GM12874 (cell line): ENCODE measurements around the gene CUBN.

Source experiments
- CTCF ChIP-seq: IDR thresholded peaks from 2 replicates; pipeline ENCODE4 v1.5.1; 2011; ENCODE audit warnings: low read depth, mild to moderate bottlenecking, control low read depth, low read length, moderate library complexity; ENCODE audit not compliant: insufficient read depth

The CUBN gene

DNA sequence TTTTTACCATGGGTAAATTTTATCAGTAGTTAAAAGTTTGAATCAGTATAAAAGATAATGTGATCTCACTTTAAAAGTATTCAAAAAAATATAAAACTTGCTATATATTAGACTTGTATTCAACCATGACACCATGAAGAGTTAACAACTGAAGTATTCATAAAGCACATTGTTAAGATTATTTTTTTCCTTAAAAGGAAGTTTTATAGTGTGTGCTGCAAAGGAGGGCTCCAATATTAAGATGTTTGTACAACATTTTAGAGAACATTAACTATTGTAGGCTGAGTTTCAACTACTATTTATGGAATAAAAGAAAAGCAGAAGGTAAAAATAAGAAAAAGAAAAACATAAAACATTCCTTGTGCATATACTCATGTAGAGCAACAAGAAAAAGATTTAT, 24.5 kb upstream of the CUBN start:
- TF ChIP-seq CTCF, result no peak

DNA sequence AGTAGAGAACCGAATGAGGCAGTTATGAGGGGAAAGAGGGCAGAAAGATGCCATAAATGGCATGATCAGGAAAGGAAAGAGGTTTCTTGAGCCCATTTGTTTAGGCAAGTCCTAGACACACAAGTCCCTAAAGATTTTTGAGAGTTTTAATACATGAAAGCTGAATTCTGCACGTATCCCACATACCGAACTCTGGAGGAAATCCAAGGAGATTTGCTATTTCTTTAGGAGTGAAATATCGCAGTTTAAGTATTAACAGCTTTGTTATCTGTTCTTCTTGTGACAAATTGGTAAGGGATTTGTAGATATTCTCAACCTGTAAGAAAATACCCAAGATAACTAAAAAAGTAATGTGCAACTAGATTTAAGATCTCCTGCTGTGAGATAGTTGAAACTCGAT, 23.7 kb upstream of the CUBN start:
- no peak for TF ChIP-seq CTCF

DNA sequence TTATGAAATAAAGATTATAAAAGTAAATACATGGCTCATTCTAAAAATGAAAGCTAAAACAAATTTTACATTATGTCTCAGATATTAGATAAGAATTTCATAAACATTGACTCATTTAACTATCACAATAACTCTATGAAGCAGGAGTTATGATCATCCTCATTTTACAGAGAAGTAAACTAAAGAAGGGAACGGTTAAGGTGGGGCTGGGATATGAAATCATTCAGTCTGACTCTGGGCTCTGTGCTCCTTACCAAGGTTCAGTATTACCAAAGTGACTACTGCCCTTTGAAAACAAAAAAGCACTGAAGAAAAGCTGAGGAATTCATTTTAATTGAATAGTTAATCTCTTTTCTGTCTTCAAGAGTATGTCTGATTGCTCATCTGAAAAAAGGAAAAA, 22.1 kb upstream of the CUBN start:
- TF ChIP-seq CTCF, result no peak

- TF ChIP-seq CTCF, result no peak
Observed at GRCh38 chr10:17147884-17148489, 18.4 kb upstream of the CUBN start.

DNA sequence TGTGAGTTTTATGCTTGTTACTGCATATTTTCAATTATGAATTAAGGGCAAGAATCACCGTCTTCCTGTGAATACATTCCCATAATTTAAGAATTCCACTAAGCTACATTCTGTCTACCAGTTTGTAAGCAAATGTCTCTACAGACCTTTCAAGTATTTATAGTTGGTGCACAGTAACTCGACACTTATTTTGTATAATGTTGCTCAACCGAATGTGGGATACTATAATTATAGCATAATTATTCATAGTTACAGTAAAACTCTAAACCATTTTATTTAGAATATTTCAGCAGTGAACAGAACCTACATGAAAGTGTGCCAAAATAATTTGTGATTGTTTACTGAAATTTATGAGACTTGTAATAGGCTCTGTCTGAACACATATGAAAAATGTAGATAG, 17.3 kb upstream of the CUBN start:
- no peak for TF ChIP-seq CTCF

- no peak for TF ChIP-seq CTCF
Observed at GRCh38 chr10:17145239-17145638, 15.6 kb upstream of the CUBN start.

GRCh38 chr10:17144757-17145156, 15.1 kb upstream of the CUBN start:
- TF ChIP-seq CTCF, result no peak
